Measurements from ENCODE around the gene EIF5.
A peak's percentile ranks its signal among the peaks of the same experiment; 100 is the strongest.

EIF5 gene

DNA sequence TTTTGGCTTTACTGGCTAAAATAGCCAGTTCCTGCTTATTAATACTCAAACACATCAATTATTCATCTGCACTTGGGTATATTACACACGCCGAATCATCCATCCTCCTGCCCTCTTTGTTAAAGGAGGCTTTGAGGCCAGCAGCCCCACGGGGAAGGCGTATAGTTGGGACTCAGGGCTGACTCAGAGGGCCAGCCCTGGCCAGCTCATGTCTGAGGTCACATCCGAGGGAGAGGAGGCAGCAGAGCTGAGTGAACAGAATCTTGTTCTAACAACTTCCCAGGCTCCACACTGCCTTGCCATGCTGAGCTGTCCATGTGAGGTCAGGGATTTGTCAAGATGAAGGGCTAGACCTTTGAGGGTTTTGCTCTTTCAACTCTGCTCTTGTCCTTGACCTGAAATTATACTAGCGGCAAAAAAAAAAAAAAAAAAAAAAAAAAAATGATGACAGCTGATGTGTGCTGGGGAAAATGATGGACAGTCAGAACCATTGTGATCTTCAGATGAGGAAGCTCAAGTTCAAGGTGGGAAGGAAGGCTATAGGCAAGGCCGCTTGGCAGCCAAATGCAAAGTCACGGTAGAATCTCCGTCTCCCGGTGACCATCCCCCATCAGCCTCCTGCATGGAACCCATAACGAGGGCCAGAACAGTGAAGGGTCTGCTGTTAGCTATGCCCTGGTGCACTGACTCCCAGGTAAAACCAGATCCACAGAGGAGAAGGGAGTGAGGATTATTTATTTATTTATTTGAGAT, 38.7 kb downstream of the EIF5 start:
- DNase-seq, result no peak

DNA sequence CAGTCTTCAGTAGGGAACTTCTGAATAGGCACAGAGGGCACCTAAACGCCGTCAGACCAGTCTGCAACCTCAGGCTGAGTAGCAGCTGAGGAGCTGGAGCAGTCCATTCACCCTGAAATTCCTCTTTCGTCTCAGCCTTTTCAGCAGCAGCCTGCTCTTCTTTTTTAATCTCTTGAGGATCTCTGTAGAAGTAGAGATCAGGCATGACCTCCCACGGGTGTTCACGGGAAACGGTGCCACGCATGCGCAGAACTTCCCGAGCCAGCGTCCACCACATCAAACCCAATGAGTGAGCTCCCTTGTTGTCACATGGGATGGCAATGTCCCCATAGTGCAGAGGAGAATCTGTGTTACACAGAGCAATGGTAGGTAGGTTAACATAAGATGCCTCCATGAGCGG, 40.1 kb downstream of the EIF5 start:
- DNase-seq, result no peak

DNA sequence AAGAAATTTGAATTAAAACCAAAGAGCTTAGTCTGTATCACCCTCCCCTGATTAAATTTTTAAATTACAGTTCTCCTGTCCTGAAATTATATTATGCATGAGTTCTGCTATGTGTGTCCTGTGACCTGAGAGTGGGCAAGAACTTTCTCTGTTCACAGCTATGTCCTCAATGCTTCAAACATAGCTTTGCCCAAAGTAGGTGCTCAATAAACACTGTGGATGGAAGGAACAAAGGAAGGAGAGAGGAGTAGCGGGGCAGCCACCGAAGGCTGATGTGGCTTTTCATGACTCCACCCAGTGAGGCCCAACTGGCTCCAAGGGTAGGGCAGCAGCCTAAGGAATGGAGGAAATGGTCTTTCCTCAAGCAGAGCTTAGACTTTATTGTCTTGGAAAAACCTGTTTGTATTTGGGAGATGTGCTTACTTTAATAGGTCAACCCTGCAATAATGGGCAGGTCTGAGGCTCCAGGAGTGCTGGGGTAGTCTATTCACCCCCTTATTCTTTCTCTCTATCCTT, 43.5 kb downstream of the EIF5 start:
- DNase-seq, result no peak

- DNase-seq, result no peak
These were observed 44.2 kb downstream of the EIF5 start for GRCh38 chr14:103378038-103378854.

- no peak for DNase-seq
These were observed 46.8 kb downstream of the EIF5 start for GRCh38 chr14:103380719-103381377.

- DNase-seq, result no peak
These were observed 48.3 kb downstream of the EIF5 start for GRCh38 chr14:103382376-103382775.

DNA sequence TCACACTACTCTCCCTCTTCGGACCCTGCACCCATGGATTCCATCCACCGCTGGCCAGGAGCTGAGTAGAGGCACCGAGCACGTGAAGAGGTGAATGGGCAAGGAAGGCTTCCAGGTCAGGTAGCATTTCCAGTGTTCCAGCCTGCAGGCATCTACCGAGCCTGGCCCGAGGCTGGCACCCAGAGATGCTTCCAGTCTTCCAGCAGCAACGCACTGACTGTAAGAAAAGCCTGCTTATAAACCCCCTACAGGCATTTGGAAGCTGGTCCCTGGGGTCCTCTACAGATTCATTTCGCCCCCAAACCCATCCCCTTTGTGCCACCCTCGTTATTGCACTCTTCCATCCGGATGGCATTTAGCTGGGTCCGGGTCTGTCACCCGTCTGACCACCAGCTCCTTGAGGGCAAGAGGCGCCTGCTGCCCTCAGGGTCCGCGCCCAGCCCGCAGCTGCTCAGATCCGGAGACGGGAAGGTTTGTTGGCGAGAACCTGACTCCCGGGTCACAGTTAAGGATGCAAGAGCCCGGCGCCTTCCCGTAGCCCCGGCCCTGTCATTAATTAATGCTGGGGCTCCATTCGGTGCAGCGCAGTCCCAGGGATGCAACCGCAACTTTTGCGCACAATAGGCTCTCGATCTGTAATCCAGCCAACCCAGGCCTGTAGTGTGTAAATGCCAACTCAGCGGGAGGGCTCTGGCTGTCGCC, 50.6 kb downstream of the EIF5 start:
- no peak for DNase-seq

GRCh38 chr14:103385152-103385928, 51.3 kb downstream of the EIF5 start, which contains the start of gene MARK3:
MARK3 (plus strand) TSS chr14:103385415; CDS start chr14:103386030, 615 bp downstream.
- peak; percentile 96 for DNase-seq

DNA sequence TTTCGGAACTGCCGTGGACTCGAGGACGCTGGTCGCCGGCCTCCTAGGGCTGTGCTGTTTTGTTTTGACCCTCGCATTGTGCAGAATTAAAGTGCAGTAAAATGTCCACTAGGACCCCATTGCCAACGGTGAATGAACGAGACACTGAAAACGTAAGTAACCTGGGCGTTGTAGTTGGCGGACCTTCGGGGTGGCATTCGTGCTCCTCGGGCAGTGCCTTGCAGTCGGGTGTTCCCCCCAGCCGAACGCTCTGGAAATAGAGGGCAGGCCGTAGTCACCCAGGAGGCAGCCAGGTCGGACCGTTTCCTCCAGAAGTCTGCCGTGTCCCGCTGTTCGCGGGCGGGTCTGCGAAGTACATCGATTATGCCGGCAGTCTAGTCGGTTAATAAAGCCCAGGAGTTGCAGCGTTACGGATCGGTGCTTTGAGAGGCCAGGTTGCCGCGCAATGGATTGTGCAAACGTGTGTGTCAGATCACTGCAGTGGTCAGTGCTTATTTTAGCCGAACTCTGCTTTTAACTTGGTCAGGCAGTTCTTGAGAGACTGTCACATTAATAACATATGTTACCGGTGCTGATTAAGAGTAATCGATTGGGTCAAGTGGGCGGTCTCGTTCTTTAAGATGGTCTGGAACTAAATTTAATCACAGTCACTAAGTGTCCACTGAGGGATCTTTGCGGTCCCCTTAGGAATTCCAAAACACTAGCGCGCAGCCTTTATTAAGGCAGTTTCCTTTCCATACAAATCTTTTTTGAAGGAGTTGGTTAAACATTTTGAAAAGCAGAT, 52.1 kb downstream of the EIF5 start:
- DNase-seq, result peak; percentile 48

DNA sequence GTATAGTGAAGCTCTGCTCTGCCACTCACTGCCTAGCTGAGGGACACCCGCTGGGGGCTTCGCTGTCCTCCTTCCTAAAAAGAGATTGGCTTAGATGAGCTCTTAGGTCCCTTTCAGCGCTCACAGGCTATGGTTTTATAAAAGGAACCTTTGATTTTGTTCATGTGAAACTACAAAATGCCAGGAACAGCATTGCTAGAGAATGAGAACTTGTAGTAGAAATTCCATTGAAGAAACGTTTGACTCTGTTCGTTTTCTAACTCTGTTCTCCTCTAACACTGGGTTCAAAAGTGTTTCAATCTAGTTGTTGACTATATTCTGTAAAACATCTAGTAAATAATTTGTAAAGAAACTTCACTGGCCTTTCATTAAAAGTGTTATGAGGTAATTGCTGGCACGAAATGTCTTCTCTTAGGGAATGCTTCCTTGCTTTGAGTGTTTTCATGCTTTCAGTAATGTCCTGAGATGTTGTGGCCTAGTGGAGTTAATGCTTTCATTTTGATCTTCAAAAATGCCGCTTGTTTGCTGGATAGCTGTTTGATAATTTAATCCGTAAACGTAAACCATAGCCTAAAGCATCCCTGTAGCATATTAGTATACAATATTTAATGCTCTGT, 52.8 kb downstream of the EIF5 start:
- no peak for DNase-seq

- no peak for DNase-seq
These were observed 54.6 kb downstream of the EIF5 start for GRCh38 chr14:103388664-103389063.

- no peak for DNase-seq
These were observed 56.6 kb downstream of the EIF5 start for GRCh38 chr14:103390605-103391004.

DNA sequence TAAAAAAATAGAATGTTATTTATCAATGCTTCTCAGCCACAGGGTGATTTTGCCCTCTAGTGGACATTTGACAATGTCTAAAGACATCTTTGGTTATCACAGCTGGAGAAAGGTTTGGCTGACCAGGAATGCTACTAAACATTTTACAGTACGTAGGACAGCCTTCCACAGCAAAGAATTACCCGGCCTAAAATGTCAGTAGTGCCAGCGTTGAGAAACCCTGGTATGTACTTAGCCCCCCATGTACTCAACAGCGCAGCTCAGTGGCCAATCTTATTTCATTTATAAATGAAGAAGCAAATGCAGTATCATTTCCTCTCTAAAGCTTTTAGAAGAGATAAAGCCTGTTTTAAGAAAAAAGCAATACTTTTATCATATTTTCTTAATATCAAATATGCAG, 57.0 kb downstream of the EIF5 start:
- peak; percentile 57 for DNase-seq

GRCh38 chr14:103392106-103392505, 58.1 kb downstream of the EIF5 start:
- no peak for DNase-seq

- DNase-seq, result no peak
These were observed 58.5 kb downstream of the EIF5 start for GRCh38 chr14:103392572-103392971.

DNA sequence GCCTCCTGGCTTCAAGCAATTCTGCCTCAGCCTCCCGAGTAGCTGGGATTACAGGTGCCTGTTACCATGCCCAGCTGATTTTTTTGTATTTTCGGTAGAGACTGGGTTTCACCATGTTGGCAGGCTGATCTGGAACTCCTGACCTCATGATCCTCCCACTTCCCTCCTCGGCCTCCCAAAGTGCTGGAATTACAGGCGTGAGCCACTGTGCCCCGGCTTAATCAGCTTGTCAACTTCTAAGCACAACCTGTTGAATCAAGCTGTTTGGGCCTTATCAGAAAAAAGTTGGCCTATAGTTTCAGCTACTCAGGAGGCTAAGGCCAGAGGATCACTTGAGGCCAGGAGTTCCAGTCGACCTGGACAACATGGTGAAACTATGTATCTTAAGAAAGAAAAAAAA, 59.0 kb downstream of the EIF5 start:
- no peak for DNase-seq

- DNase-seq, result no peak
These were observed 59.9 kb downstream of the EIF5 start for GRCh38 chr14:103393676-103394626.
